ENCODE measurements around the gene OPRL1. TPM values are rescaled to one million over a fixed set of nuclear protein-coding genes. Genes with fewer than 3 reads are reported as not detected.

OPRL1 gene
- 1.2 and 3.9 TPM in 2 replicates for total RNA-seq (2014; rRNA removed; shearing (Covaris generic); ENCODE audit: low replicate concordance)

DNA sequence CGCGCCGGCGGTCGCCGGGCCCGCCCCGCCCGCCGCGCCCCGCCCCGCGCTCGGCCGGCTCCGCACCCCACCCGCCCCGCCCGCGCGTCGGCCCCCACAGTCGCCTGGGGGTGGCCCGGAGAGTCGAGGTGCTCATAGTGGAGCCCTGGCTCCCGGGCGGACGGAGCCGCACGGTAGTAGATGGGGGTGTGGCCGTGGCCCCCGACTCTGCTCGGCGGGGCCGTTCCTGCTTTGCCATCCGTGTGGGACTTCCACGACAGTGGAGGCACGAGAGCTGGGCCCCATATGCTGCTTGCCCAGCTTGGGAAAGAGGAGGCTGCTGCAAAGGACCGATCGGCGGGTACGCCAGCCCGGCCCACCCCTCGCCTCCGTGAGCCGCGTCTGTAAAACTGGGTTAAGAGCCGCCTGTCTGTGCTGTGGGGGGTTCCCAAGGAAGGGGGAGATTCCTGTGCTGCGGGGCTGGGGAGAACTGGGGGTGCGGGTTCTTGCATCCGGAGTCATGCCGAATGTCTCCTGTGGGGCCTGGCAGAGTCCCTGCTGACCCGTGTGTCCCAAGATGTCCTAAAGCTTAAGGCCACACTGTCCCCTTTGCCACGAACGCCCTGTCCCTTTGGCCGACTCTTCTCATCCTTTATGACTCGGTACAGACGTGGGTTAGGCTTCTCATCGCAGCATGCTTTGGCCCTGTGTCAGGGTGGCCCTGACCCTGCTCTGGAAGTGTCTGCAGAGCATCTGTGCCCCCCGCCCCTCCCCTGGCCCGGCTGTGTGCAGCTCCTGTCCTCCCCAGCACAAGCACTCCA lies at the start of gene OPRL1:
Gene OPRL1 (plus strand): TSS at position 70 of the 800 bp plus-strand sequence. CDS start 12,639 bp downstream, outside the sequence.
- Histone ChIP-seq H3K36me3 (peaks cover 6% of the 10 kb centered on the region), H3K9me3 (no peaks in the 10 kb centered on the region), H3K27me3 (no peaks in the 10 kb centered on the region), H3K4me3 (peak within 1 kb of the TSS; percentile 94)
- DNase-seq = no peak

DNA sequence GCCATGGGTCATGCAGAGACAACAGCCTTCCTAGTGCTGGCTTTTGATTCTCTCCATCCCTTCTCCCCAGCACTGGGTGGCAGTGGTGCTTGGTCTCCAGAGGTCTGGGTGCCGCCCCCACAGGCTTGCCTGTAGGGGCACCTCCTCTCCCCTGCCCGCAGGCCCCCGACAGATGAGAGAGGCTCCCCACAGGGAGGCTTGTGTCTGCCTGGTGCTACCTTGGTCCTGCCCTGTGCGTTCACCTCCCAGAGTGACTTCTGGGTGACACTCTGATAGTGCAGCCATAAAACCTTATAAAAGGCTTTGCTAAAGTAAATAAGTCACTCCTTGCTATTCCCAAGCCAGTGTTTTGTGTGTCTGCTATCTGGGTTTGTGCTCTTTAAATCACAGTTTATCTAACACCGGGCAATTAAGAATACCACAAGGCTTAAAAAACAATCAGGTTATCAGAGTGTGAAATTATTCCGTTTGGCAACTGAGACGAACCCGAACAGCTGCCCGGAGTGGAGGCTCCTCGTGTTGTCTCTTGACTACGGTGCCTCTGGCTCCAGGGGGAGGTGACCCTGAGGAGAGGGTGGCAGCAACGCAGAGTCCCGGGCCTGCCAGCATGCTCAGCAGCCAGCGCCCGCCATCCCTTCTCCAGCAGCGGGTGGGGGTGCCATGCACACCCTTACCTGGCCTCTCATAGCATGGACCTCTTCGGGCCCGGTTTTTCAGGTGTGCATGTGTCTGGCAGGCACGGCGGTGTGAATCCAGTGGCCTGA lies 49.3 kb upstream of the OPRL1 start:
- Histone ChIP-seq H3K27me3 (no peaks in the 10 kb centered on the region), H3K9me3 (no peaks in the 10 kb centered on the region), H3K36me3 (peaks cover 67% of the 10 kb centered on the region), H3K4me3 (no peak overlapping the region)
- no peak for DNase-seq

- Histone ChIP-seq H3K4me3 (no peak overlapping the region), H3K27me3 (no peaks in the 10 kb centered on the region), H3K36me3 (peaks cover 54% of the 10 kb centered on the region), H3K9me3 (no peaks in the 10 kb centered on the region)
- DNase-seq = no peak
Measured at GRCh38 chr20:64031822-64032314, 48.0 kb upstream of the OPRL1 start.

- H3K9me3 ChIP-seq = no peaks in the 10 kb centered on the region
- peaks cover 45% of the 10 kb centered on the region for H3K36me3 ChIP-seq
- no peak for DNase-seq
- no peaks in the 10 kb centered on the region for H3K27me3 ChIP-seq
- H3K4me3 ChIP-seq = no peak overlapping the region
Measured at GRCh38 chr20:64032706-64033624, 46.9 kb upstream of the OPRL1 start.

GRCh38 chr20:64033981-64034493 lies 45.8 kb upstream of the OPRL1 start:
- no peaks in the 10 kb centered on the region for H3K9me3 ChIP-seq
- peaks cover 37% of the 10 kb centered on the region for H3K36me3 ChIP-seq
- no peaks in the 10 kb centered on the region for H3K27me3 ChIP-seq
- H3K4me3 ChIP-seq = no peak overlapping the region
- DNase-seq = no peak

GRCh38 chr20:64035066-64035932 lies 44.6 kb upstream of the OPRL1 start:
- no peaks in the 10 kb centered on the region for H3K27me3 ChIP-seq
- no peaks in the 10 kb centered on the region for H3K9me3 ChIP-seq
- no peak overlapping the region for H3K4me3 ChIP-seq
- DNase-seq = no peak
- H3K36me3 ChIP-seq = peaks cover 29% of the 10 kb centered on the region

DNA sequence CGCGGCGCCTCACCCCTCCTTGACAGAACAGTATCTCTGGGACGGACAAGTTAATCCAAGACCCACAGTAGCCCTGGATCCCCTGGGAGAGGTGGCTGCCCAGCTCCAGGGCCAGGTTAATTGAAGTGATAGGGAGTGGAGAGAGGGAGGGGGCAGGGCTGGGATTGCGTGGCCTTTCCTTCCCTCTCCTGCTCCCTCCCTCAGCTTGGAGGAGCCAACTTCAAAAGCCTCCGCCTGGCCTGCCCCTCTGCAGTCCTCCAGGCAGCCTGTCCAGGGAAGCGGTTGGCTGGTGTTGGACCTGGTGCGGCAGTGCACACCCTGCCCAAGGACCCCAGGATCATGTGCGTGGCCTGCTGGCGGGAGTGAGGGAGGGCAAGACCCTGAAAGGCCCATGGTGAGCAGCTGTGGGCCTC lies 43.9 kb upstream of the OPRL1 start, which contains the start of gene C20orf204:
Gene C20orf204 (plus strand): TSS at position 250 of the 413 bp plus-strand sequence. CDS start 142 bp downstream, at position 392.
- H3K27me3 ChIP-seq = no peaks in the 10 kb centered on the region
- H3K36me3 ChIP-seq = peaks cover 22% of the 10 kb centered on the region
- no peak for DNase-seq
- no peak within 1 kb of the TSS for H3K4me3 ChIP-seq
- no peaks in the 10 kb centered on the region for H3K9me3 ChIP-seq

DNA sequence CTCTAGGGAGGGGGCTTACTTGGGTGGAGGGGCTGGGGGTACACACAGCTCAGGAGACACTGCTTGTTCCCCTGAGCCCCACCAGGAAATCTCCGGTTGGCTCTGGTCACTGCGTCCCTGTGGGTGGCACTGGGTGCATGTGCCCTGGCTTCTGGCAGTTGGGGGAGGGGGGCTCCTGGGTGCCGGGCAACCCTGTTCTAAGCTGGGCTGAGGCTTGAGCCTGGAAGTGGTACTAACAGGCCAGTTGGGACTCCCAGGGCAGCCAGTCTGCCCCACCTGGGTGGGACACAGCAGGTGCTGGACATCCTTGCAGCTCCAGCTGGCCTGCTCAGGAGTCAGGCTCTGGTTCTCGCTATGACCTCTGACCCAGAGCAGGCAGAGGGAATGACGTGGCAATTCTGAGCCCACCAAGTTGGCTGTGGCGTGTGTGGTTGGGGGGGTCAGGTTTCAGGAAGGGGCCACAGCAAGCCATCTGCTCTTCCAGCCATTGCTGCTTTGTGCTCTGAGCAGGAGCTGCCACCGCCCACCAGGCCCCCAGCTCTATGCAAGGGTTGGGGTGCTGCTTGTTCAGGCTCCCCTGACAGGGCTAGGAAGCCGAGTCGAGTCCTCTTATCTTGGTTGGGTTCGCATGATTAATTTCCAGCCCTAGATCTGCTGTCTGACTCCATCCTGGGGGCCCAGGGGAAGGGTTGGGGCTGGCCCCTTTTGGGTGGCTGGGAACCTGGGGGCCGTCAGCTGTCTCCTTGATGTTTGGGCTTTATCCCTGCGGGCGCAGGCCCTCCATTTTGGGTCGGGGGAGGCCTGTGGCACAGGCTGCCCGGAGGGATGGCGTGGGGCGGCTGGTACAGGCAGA lies 43.3 kb upstream of the OPRL1 start:
- no peaks in the 10 kb centered on the region for H3K27me3 ChIP-seq
- no peaks in the 10 kb centered on the region for H3K9me3 ChIP-seq
- H3K36me3 ChIP-seq = peaks cover 21% of the 10 kb centered on the region
- H3K4me3 ChIP-seq = no peak overlapping the region
- no peak for DNase-seq

- no peaks in the 10 kb centered on the region; the same call in 1 of the 2 replicates for H3K27me3 ChIP-seq
Measured at GRCh38 chr20:64037199-64037497, 42.7 kb upstream of the OPRL1 start.

GRCh38 chr20:64037498-64038213 lies 42.2 kb upstream of the OPRL1 start:
- no peaks in the 10 kb centered on the region; the same call in 1 of the 2 replicates for H3K27me3 ChIP-seq
- H3K9me3 ChIP-seq = no peaks in the 10 kb centered on the region
- H3K36me3 ChIP-seq = peaks cover 12% of the 10 kb centered on the region
- H3K4me3 ChIP-seq = no peak overlapping the region
- no peak for DNase-seq

More at GRCh38 chr20:64037199-64037497, 42.7 kb upstream of the OPRL1 start:
- peaks cover 17% of the 10 kb centered on the region for H3K36me3 ChIP-seq
- no peaks in the 10 kb centered on the region for H3K9me3 ChIP-seq
- H3K4me3 ChIP-seq = no peak overlapping the region
- no peak for DNase-seq

DNA sequence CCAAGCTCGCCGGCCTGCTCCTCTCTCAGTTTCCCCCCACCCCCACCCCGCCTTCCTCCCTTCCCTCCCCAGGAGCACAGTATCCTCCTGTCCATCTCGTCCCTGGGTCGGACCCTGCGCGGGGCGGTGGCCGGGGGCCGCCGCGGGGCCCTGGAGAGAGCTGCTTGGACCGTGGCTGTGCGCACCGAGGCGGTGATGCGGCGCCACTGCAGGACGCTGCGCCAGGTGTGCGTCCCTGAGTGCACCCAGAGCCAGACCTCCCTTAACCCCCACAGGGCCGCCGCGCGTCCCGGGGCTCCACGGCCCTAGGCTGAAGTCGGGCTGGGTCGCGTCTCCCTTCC lies 41.7 kb upstream of the OPRL1 start:
- Histone ChIP-seq H3K36me3 (peaks cover 11% of the 10 kb centered on the region), H3K27me3 (no peaks in the 10 kb centered on the region; the same call in 1 of the 2 replicates), H3K9me3 (no peaks in the 10 kb centered on the region), H3K4me3 (no peak overlapping the region)
- DNase-seq = no peak

GRCh38 chr20:64038565-64039292 lies 41.2 kb upstream of the OPRL1 start:
- Histone ChIP-seq H3K9me3 (no peaks in the 10 kb centered on the region), H3K27me3 (no peaks in the 10 kb centered on the region; the same call in 1 of the 2 replicates), H3K36me3 (peaks cover 11% of the 10 kb centered on the region; the same call in 1 of the 2 replicates), H3K4me3 (peak overlapping the region; percentile 48)
- peak; percentile 75 for DNase-seq

GRCh38 chr20:64039293-64040160 lies 40.4 kb upstream of the OPRL1 start:
- Histone ChIP-seq H3K36me3 (0 out of 2 replicates have a peak, but pooled peaks cover 5% of the 10 kb centered on the region), H3K4me3 (peak overlapping the region; percentile 48), H3K27me3 (no peaks in the 10 kb centered on the region; the same call in 1 of the 2 replicates), H3K9me3 (no peaks in the 10 kb centered on the region)
- DNase-seq = no peak
